RWPE2 (cell line): ENCODE data around the gene TELO2.

Experiments used
- ATAC-seq: fragments of 200-7000 bp; cut with Tn5 transposase; 3 replicates; pipeline ENCODE4 v1.9.1; 2021; ENCODE audit warnings: low read depth
- DNase-seq: peaks from one replicate; pipeline ENCODE4 v3.0.0-alpha.2; 2020; ENCODE audit warnings: low spot score
- H3K27ac ChIP-seq: fragments of 450-650 bp; 2 replicates; pipeline ENCODE4 v1.5.1; 2017; ENCODE audit warnings: mild to moderate bottlenecking; ENCODE audit not compliant: poor library complexity, severe bottlenecking
- H3K27me3 ChIP-seq: fragments of 250-450 bp; sonication (Bioruptor Pico); 2 replicates; pipeline ENCODE4 v1.5.1; 2021; ENCODE audit warnings: mild to moderate bottlenecking, moderate library complexity; ENCODE audit not compliant: insufficient read depth, poor library complexity, severe bottlenecking
- H3K36me3 ChIP-seq: fragments of 250-450 bp; sonication (Bioruptor Pico); 2 replicates; pipeline ENCODE4 v1.5.1; 2020; ENCODE audit warnings: low read depth, mild to moderate bottlenecking, moderate library complexity
- H3K4me1 ChIP-seq: fragments of 250-450 bp; sonication (Bioruptor Pico); 2 replicates; pipeline ENCODE4 v1.5.1; 2021; ENCODE audit warnings: mild to moderate bottlenecking, moderate library complexity; ENCODE audit not compliant: insufficient read depth, poor library complexity, severe bottlenecking
- H3K4me3 ChIP-seq: fragments of 250-450 bp; sonication (Bioruptor Pico); 2 replicates; pipeline ENCODE4 v1.5.1; 2021; ENCODE audit warnings: mild to moderate bottlenecking, moderate library complexity; ENCODE audit not compliant: severe bottlenecking
- H3K9me3 ChIP-seq: fragments of 250-450 bp; sonication (Bioruptor Pico); 2 replicates; pipeline ENCODE4 v1.5.1; 2021; ENCODE audit warnings: mild to moderate bottlenecking, moderate library complexity; ENCODE audit not compliant: severe bottlenecking
- TF ChIP-seq, protein P1 (sequence below): fragments of 450-650 bp; IDR thresholded peaks from one replicate; pipeline ENCODE4 v1.5.1; 2017; ENCODE audit warnings: mild to moderate bottlenecking, moderate library complexity; ENCODE audit not compliant: poor library complexity, severe bottlenecking

Gene TELO2

DNA sequence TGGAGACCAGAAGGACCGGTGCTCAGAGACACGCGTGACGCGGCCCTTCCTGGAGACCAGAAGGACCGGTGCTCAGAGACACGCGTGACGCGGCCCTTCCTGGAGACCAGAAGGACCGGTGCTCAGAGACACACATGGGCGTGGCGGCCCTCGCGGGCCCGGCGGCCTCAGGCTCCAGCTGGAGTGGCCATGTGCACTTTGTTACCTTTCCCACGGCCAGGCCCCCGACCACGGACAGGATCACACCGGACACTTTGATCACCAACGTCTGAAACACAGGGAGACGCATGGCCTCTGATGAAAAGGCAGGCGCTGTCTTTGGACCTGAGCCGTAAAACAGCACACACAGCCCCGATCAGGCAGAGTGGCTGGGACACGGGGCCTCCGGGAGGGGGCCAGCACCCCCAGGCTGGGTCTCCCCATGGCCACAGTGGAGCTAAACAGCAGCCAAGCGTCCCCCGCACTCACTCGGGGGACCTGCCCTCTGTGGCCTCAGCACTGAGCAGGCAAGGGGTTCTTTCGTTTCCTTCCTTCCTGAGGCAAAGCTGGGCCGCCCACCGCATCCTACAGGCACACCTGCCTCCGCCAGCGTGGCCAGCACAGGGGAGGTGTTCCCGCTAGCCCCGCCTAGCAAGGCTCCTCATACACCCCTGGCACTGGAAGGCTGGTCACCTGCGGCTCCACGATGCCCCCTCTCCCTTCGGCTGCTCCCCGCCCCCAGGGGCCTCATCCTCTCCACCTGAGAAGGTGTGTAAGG lies 35.5 kb upstream of the TELO2 start:
- peak; percentile 49 for DNase-seq
- Histone ChIP-seq H3K4me3 (no peak overlapping the region), H3K9me3 (no peaks in the 10 kb centered on the region), H3K27ac (no peak overlapping the region), H3K36me3 (0 out of 2 replicates have a peak, but pooled peaks cover 2% of the 10 kb centered on the region), H3K27me3 (no peaks in the 10 kb centered on the region), H3K4me1 (no peaks in the 10 kb centered on the region)
- TF ChIP-seq, protein P1, sequence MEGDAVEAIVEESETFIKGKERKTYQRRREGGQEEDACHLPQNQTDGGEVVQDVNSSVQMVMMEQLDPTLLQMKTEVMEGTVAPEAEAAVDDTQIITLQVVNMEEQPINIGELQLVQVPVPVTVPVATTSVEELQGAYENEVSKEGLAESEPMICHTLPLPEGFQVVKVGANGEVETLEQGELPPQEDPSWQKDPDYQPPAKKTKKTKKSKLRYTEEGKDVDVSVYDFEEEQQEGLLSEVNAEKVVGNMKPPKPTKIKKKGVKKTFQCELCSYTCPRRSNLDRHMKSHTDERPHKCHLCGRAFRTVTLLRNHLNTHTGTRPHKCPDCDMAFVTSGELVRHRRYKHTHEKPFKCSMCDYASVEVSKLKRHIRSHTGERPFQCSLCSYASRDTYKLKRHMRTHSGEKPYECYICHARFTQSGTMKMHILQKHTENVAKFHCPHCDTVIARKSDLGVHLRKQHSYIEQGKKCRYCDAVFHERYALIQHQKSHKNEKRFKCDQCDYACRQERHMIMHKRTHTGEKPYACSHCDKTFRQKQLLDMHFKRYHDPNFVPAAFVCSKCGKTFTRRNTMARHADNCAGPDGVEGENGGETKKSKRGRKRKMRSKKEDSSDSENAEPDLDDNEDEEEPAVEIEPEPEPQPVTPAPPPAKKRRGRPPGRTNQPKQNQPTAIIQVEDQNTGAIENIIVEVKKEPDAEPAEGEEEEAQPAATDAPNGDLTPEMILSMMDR: no peak
- ATAC-seq: no peak

DNA sequence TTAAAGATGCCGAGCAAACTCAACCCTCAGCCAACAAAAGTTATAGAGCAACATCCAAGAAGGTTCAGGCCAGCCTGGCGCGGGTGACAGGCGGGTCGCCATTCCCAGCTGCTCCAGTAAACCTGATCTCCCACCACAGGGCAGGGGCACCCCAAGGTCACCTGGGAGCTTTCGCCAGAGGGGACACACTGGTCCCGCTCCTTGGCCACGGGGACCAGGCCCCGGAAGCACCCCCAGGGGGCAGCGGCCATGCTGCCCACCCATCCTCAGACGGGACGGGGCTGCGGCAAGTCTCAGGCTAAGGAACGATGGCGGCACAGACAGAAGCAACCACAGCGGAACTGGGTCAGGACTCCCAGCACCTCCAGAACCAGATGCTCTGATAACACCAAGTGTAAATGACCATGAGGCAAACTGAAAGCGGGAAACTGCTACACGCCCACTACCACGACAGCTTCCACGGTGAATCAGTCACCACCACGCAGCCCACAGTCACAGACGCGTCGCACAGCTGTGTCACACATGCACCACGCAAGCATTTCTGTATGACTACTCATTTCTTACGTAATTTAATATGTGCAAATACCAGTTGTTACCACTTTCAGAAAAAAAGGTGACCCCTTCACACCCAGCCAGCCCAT lies 34.7 kb upstream of the TELO2 start:
- no peaks in the 10 kb centered on the region for H3K9me3 ChIP-seq
- H3K36me3 ChIP-seq: 0 out of 2 replicates have a peak, but pooled peaks cover 2% of the 10 kb centered on the region
- no peaks in the 10 kb centered on the region for H3K27me3 ChIP-seq
- no peak overlapping the region for H3K4me3 ChIP-seq
- TF ChIP-seq, protein P1: no peak
- ATAC-seq (no peak), DNase-seq (peak; percentile 41)
- no peak overlapping the region for H3K27ac ChIP-seq
- no peaks in the 10 kb centered on the region for H3K4me1 ChIP-seq

DNA sequence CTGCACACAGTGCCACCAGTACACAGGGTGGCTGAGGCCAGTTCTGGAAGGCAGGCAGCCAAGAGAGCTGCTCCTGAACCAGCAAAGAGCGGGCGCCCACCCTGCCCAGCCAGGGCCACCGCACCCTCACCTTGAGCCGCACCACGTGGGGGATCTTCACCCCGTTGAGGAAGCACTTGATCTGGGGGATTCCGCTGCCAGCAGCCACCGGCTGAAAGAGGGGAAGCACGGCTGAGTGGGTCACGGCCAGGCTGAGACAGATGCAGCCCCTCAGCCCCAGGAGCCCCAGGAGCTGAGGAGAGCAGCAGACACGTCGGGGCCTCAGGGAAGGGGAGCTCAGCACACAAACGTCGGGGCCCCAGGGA lies 34.2 kb upstream of the TELO2 start:
- no peak overlapping the region for H3K4me3 ChIP-seq
- TF ChIP-seq, protein P1: no peak
- H3K27me3 ChIP-seq: no peaks in the 10 kb centered on the region
- no peak for ATAC-seq
- no peaks in the 10 kb centered on the region for H3K9me3 ChIP-seq
- no peaks in the 10 kb centered on the region for H3K4me1 ChIP-seq
- no peak overlapping the region for H3K27ac ChIP-seq
- H3K36me3 ChIP-seq: 0 out of 2 replicates have a peak, but pooled peaks cover 2% of the 10 kb centered on the region
- DNase-seq: peak; percentile 47

DNA sequence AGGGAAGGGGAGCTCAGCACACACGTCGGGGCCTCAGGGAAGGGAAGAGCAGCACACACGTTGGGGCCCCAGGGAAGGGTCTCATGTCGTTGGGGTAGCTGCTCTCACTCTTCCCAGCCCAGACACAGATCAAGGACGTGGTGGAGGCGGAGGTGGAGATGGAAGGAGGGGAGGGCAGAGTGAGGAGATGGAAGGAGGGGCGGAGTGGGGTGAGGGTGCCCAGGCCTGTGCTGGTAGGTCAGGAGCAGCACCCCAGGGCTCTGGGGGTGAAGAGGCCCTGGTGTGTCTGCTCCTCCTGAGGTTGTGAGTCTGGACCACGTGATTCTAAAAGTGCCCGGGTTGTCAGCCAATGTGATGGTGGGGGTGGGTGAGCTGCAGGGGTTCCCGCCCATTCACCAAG lies 33.2 kb upstream of the TELO2 start:
- TF ChIP-seq, protein P1: no peak
- Histone ChIP-seq H3K27me3 (no peaks in the 10 kb centered on the region), H3K27ac (no peak overlapping the region), H3K36me3 (no peaks in the 10 kb centered on the region), H3K4me3 (no peak overlapping the region), H3K9me3 (no peaks in the 10 kb centered on the region), H3K4me1 (no peaks in the 10 kb centered on the region)
- DNase-seq (no peak), ATAC-seq (no peak)
